Trophoblast cell (in vitro differentiated cells and primary cell): ENCODE measurements around the gene TBX19.

ENCODE experiments used
- DNase-seq, 2 donors: peaks; one replicate each; pipeline ENCODE4 v3.0.0-alpha.2; 2016
- H2AFZ ChIP-seq: 2 replicates; pipeline ENCODE4 v1.6.1; 2013; ENCODE audit warnings: low read length, moderate library complexity, mild to moderate bottlenecking; ENCODE audit not compliant: insufficient read depth, poor library complexity
- H2AK5ac ChIP-seq: 2 replicates; pipeline ENCODE4 v1.6.1; 2013; ENCODE audit warnings: mild to moderate bottlenecking, low read length
- H2BK120ac ChIP-seq: 2 replicates; pipeline ENCODE4 v1.6.1; 2013; ENCODE audit warnings: low read length, mild to moderate bottlenecking, moderate library complexity; ENCODE audit not compliant: insufficient read depth, poor library complexity
- H2BK12ac ChIP-seq: 2 replicates; pipeline ENCODE4 v1.6.1; 2013; ENCODE audit warnings: mild to moderate bottlenecking, low read length, moderate library complexity
- H2BK5ac ChIP-seq: 2 replicates; pipeline ENCODE4 v1.6.1; 2013; ENCODE audit warnings: low read length, low read depth, moderate library complexity, mild to moderate bottlenecking; ENCODE audit not compliant: poor library complexity
- H3K14ac ChIP-seq: 2 replicates; pipeline ENCODE4 v1.6.1; 2013; ENCODE audit warnings: mild to moderate bottlenecking, low read length
- H3K18ac ChIP-seq: 2 replicates; pipeline ENCODE4 v1.6.1; 2013; ENCODE audit warnings: mild to moderate bottlenecking, low read length
- H3K23ac ChIP-seq: 2 replicates; pipeline ENCODE4 v1.6.1; 2013; ENCODE audit warnings: low read length
- H3K27ac ChIP-seq: 2 replicates; pipeline ENCODE4 v1.5.1; 2013; ENCODE audit warnings: low read depth, mild to moderate bottlenecking, inconsistent platforms, low read length, moderate library complexity
- H3K27me3 ChIP-seq: 2 replicates; pipeline ENCODE4 v1.6.1; 2013; ENCODE audit warnings: inconsistent platforms, mild to moderate bottlenecking, low read length, moderate library complexity; ENCODE audit not compliant: insufficient read depth
- H3K36me3 ChIP-seq, 2 experiments: 1 replicate in 1 of 2; 2 replicates in 1 of 2; pipeline ENCODE4 v1.6.1; 2013; ENCODE audit warnings: low read length in 2 of 2, mild to moderate bottlenecking in 2 of 2, moderate library complexity in 1 of 2; ENCODE audit not compliant: insufficient read depth in 2 of 2, control insufficient read depth in 1 of 2
- H3K4ac ChIP-seq: 2 replicates; pipeline ENCODE4 v1.6.1; 2013; ENCODE audit warnings: low read depth, mild to moderate bottlenecking, low read length, moderate library complexity
- H3K4me1 ChIP-seq, 2 experiments: 1 replicate in 1 of 2; 2 replicates in 1 of 2; pipeline ENCODE4 v1.6.1; 2013; ENCODE audit warnings: low read length in 2 of 2, mild to moderate bottlenecking in 2 of 2, moderate library complexity in 1 of 2; ENCODE audit not compliant: insufficient read depth in 2 of 2, control insufficient read depth in 1 of 2
- H3K4me2 ChIP-seq: 2 replicates; pipeline ENCODE4 v1.6.1; 2013; ENCODE audit warnings: inconsistent platforms, mild to moderate bottlenecking, low read length, moderate library complexity
- H3K4me3 ChIP-seq: 2 replicates; pipeline ENCODE4 v1.5.1; 2013; ENCODE audit warnings: mild to moderate bottlenecking, low read depth, low read length, inconsistent platforms
- H3K79me1 ChIP-seq: one replicate; pipeline ENCODE4 v1.6.1; 2013; ENCODE audit warnings: low read length
- H3K79me2 ChIP-seq: 2 replicates; pipeline ENCODE4 v1.6.1; 2013; ENCODE audit warnings: low read length, mild to moderate bottlenecking; ENCODE audit not compliant: control insufficient read depth, insufficient read depth, poor library complexity
- H3K9ac ChIP-seq: 2 replicates; pipeline ENCODE4 v1.6.1; 2013; ENCODE audit warnings: mild to moderate bottlenecking, low read length
- H3K9me3 ChIP-seq: 2 replicates; pipeline ENCODE4 v1.6.1; 2013; ENCODE audit warnings: low read depth, mild to moderate bottlenecking, control low read depth, inconsistent platforms, low read length; ENCODE audit not compliant: insufficient read depth
- H4K12ac ChIP-seq: 2 replicates; pipeline ENCODE4 v1.6.1; 2013; ENCODE audit warnings: low read depth, mild to moderate bottlenecking, low read length, moderate library complexity
- H4K8ac ChIP-seq: 2 replicates; pipeline ENCODE4 v1.6.1; 2013; ENCODE audit warnings: low read depth, mild to moderate bottlenecking, low read length, moderate library complexity
- H4K91ac ChIP-seq: one replicate; pipeline ENCODE4 v1.6.1; 2013; ENCODE audit warnings: low read depth, mild to moderate bottlenecking, low read length, moderate library complexity
- WGBS: extraction: QIAGEN DNeasy Blood & Tissue Kit; methylation state at CpG from one replicate; pipeline ENCODE4 v1.1.7; 2013; ENCODE audit warnings: missing lambda C conversion rate; ENCODE audit not compliant: insufficient read length, insufficient coverage; ENCODE audit errors: extremely low coverage; 5-methylcytosine and 5-hydroxymethylcytosine counted together

The TBX19 gene

GRCh38 chr1:168320149-168320548, 39.5 kb downstream of the TBX19 start:
- Histone ChIP-seq H3K4me2 (no peak overlapping the region), H3K4me1 (peaks cover 0 to 10% of the 10 kb centered on the region in 2 experiments), H4K91ac (no peak overlapping the region), H3K79me1 (no peaks in the 10 kb centered on the region), H3K27ac (no peak overlapping the region), H2BK120ac (no peak overlapping the region), H2BK12ac (no peak overlapping the region), H4K12ac (no peak overlapping the region), H3K18ac (no peak overlapping the region), H3K9me3 (no peaks in the 10 kb centered on the region), H2AFZ (no peak overlapping the region), H2BK5ac (no peak overlapping the region), H3K9ac (no peak overlapping the region), H4K8ac (no peak overlapping the region), H3K4ac (no peak overlapping the region), H3K23ac (no peak overlapping the region), H3K4me3 (no peak overlapping the region), H3K36me3 (no peaks in the 10 kb centered on the region), H3K14ac (no peak overlapping the region), H2AK5ac (no peak overlapping the region), H3K27me3 (no peaks in the 10 kb centered on the region), H3K79me2 (no peaks in the 10 kb centered on the region)
- DNase-seq: no peak
- WGBS: no CpG with 5 or more reads among the region's 1 CpG

DNA sequence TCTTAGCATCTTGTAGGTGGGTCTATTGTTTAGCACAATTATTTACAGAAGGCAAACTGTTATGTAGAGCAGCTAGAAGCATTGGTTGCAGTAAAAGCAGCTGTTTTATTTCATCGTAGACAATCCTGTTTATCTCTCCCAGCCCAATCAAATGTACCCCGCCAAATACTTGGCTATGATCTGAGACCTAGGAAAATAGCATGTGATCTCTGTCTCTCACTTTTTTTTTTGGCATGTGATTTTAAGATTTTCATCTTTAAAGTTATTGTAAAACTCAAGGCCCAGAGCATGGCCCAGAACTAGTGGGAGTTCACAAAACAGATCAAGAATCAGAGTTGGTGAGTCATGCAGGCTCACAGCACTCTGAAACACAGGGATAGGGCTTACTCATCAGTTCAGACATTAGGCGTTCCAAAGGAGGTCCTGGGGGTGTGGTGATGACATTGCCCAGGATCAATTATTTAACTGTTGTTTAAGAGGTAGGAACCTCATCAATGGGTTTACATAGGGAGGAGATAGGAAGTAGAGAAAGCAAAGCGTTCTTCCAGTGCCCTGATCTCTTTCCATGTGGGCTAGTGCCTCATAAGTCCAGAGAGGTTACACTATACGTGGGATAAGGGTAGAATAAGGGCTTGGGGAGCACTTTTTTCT, 40.2 kb downstream of the TBX19 start:
- no peak overlapping the region for H2BK120ac ChIP-seq
- no peaks in the 10 kb centered on the region for H3K27me3 ChIP-seq
- H3K27ac ChIP-seq: peak overlapping the region; percentile 14
- H3K23ac ChIP-seq: no peak overlapping the region
- no peak overlapping the region for H3K4me3 ChIP-seq
- no peak overlapping the region for H4K91ac ChIP-seq
- H3K18ac ChIP-seq: no peak overlapping the region
- H3K9me3 ChIP-seq: no peaks in the 10 kb centered on the region
- H3K14ac ChIP-seq: no peak overlapping the region
- H3K4me2 ChIP-seq: no peak overlapping the region
- no peak overlapping the region for H2AK5ac ChIP-seq
- H3K36me3 ChIP-seq: no peaks in the 10 kb centered on the region
- H4K12ac ChIP-seq: no peak overlapping the region
- peaks cover 0 to 10% of the 10 kb centered on the region in 2 experiments for H3K4me1 ChIP-seq
- H3K9ac ChIP-seq: no peak overlapping the region
- WGBS: no CpG with 5 or more reads among the region's 5 CpGs
- no peak overlapping the region for H4K8ac ChIP-seq
- DNase-seq: peak; percentile 20 to 57
- no peaks in the 10 kb centered on the region for H3K79me1 ChIP-seq
- H2BK12ac ChIP-seq: no peak overlapping the region
- H3K79me2 ChIP-seq: no peaks in the 10 kb centered on the region
- H2BK5ac ChIP-seq: no peak overlapping the region
- no peak overlapping the region for H2AFZ ChIP-seq
- no peak overlapping the region for H3K4ac ChIP-seq

- no peak overlapping the region for H3K14ac ChIP-seq
- no peak overlapping the region for H3K18ac ChIP-seq
- H2BK120ac ChIP-seq: no peak overlapping the region
- no peaks in the 10 kb centered on the region for H3K79me2 ChIP-seq
- no peak overlapping the region for H3K9ac ChIP-seq
- no peaks in the 10 kb centered on the region for H3K36me3 ChIP-seq
- H3K4ac ChIP-seq: no peak overlapping the region
- no peak overlapping the region for H2BK5ac ChIP-seq
- no peak overlapping the region for H3K4me2 ChIP-seq
- H2BK12ac ChIP-seq: no peak overlapping the region
- no peak overlapping the region for H3K23ac ChIP-seq
- no peak overlapping the region for H4K12ac ChIP-seq
- no peak overlapping the region for H4K91ac ChIP-seq
- no peak overlapping the region for H3K4me3 ChIP-seq
- no peak overlapping the region for H3K27ac ChIP-seq
- H4K8ac ChIP-seq: no peak overlapping the region
- WGBS: no CpG with 5 or more reads among the region's 1 CpG
- no peak overlapping the region for H2AK5ac ChIP-seq
- peaks cover 0 to 10% of the 10 kb centered on the region in 2 experiments for H3K4me1 ChIP-seq
- H3K79me1 ChIP-seq: no peaks in the 10 kb centered on the region
- no peaks in the 10 kb centered on the region for H3K27me3 ChIP-seq
- no peaks in the 10 kb centered on the region for H3K9me3 ChIP-seq
- no peak overlapping the region for H2AFZ ChIP-seq
- peak in 1 of 2 donors; percentile 42 for DNase-seq
Observed at GRCh38 chr1:168321945-168322344, 41.3 kb downstream of the TBX19 start.

GRCh38 chr1:168324745-168325425, 44.2 kb downstream of the TBX19 start:
- peaks cover 0 to 6% of the 10 kb centered on the region in 2 experiments for H3K4me1 ChIP-seq
- H4K12ac ChIP-seq: no peak overlapping the region
- no CpG with 5 or more reads among the region's 4 CpGs for WGBS
- no peak overlapping the region for H3K14ac ChIP-seq
- H3K27me3 ChIP-seq: no peaks in the 10 kb centered on the region
- no peak overlapping the region for H3K4me2 ChIP-seq
- H2BK5ac ChIP-seq: no peak overlapping the region
- H2AK5ac ChIP-seq: no peak overlapping the region
- H2BK12ac ChIP-seq: no peak overlapping the region
- H3K23ac ChIP-seq: no peak overlapping the region
- H3K4ac ChIP-seq: no peak overlapping the region
- no peaks in the 10 kb centered on the region for H3K79me2 ChIP-seq
- no peak overlapping the region for H3K4me3 ChIP-seq
- H3K36me3 ChIP-seq: no peaks in the 10 kb centered on the region
- H3K27ac ChIP-seq: no peak overlapping the region
- DNase-seq: no peak
- H4K8ac ChIP-seq: no peak overlapping the region
- H3K79me1 ChIP-seq: no peaks in the 10 kb centered on the region
- no peak overlapping the region for H3K18ac ChIP-seq
- H2BK120ac ChIP-seq: no peak overlapping the region
- H3K9ac ChIP-seq: no peak overlapping the region
- no peak overlapping the region for H2AFZ ChIP-seq
- H4K91ac ChIP-seq: no peak overlapping the region
- H3K9me3 ChIP-seq: no peaks in the 10 kb centered on the region
